HepG2 (cell line): ENCODE results near the gene TNFSF13. TPM values are rescaled to one million over a fixed set of nuclear protein-coding genes. Genes with fewer than 3 reads are reported as not detected.

Experiments
- ATAC-seq: fragments of 200-7000 bp; cut with Tn5 transposase; 3 replicates; pipeline ENCODE4 v1.9.1; 2020; ENCODE audit warnings: mild to moderate bottlenecking, moderate library complexity
- BruUV-seq: library from RNA; stranded (reverse); fragments of 400-500 nt; replicated peaks from 2 replicates; lab custom pipeline; 2021; lab: Mats Ljungman, UMichigan
- CTCF ChIA-PET: fragments of 300-600 bp; formaldehyde crosslinking; extraction: SDS; loops from one replicate; lab custom pipeline; 2021; ENCODE audit warnings: low total read pairs, inconsistent platforms, low intra/inter-chr PET ratio; lab: Yijun Ruan, JAX
- POLR2A ChIA-PET: fragments of 350-600 bp; sonication (Branson Sonifier 250); formaldehyde crosslinking; loops from one replicate; lab custom pipeline; 2020; ENCODE audit warnings: antibody characterized with exemption, inconsistent platforms; lab: Yijun Ruan, JAX
- DNase-seq: peaks from one replicate; pipeline ENCODE4 v3.0.0-alpha.2; 2015; ENCODE audit warnings: low spot score
- FAIRE-seq: peaks from 3 replicates; lab custom pipeline; 2011; peaks lifted over from hg19 to GRCh38; lab: Jason Lieb, UNC
- H2AFZ ChIP-seq: one replicate; pipeline ENCODE4 v1.6.1; 2011; ENCODE audit warnings: low read length, inconsistent platforms
- H3K27ac ChIP-seq: fragments of 300-600 bp; 3 replicates; pipeline ENCODE4 v1.8.0; 2011; ENCODE audit warnings: mixed run types, mild to moderate bottlenecking, mixed read lengths, low read length, inconsistent platforms; ENCODE audit not compliant: insufficient read depth; ENCODE audit errors: extremely low read length
- H3K27me3 ChIP-seq, 2 experiments: fragments of 200-600 bp in 1 of 2; 2 replicates in 1 of 2; 3 replicates in 1 of 2; pipeline versions ENCODE4 v1.6.0 to v1.8.0; 2011; ENCODE audit warnings: low read length in 2 of 2, mild to moderate bottlenecking in 2 of 2, moderate library complexity in 2 of 2, inconsistent platforms in 1 of 2; ENCODE audit not compliant: insufficient read depth in 2 of 2, control insufficient read depth in 1 of 2
- H3K36me3 ChIP-seq, 2 experiments: fragments of 200-600 bp in 1 of 2; replicated peaks in 1 of 2; 2 replicates in 1 of 2; 3 replicates in 1 of 2; pipeline versions ENCODE4 v1.5.1 to v1.8.0; 2011; ENCODE audit warnings: low read length in 2 of 2, inconsistent platforms in 1 of 2; ENCODE audit not compliant: insufficient read depth in 2 of 2, control insufficient read depth in 1 of 2
- H3K4me1 ChIP-seq: 2 replicates; pipeline ENCODE4 v1.5.1; 2012; ENCODE audit warnings: low read length, inconsistent platforms; ENCODE audit not compliant: insufficient read depth
- H3K4me2 ChIP-seq: 2 replicates; pipeline ENCODE4 v1.6.0; 2011; ENCODE audit warnings: low read depth, low read length, inconsistent platforms
- H3K4me3 ChIP-seq, 3 experiments: fragments of 200-600 bp in 1 of 3; sonication (generic), shearing (Covaris generic) in 1 of 3; replicated peaks in 1 of 3; 2 replicates each; pipeline ENCODE4 v1.5.1; 2011 to 2016; ENCODE audit warnings: low read length in 3 of 3, inconsistent platforms in 2 of 3, low read depth in 2 of 3, mild to moderate bottlenecking in 2 of 3, control low read depth in 1 of 3, mixed read lengths in 1 of 3; ENCODE audit not compliant: insufficient read depth in 1 of 3
- H3K79me2 ChIP-seq: one replicate; pipeline ENCODE4 v1.6.1; 2011; ENCODE audit warnings: low read length, inconsistent platforms; ENCODE audit not compliant: insufficient read depth
- H3K9ac ChIP-seq: 2 replicates; pipeline ENCODE4 v1.6.0; 2011; ENCODE audit warnings: mild to moderate bottlenecking, low read depth, low read length, inconsistent platforms; ENCODE audit not compliant: insufficient read depth
- H3K9me3 ChIP-seq: 2 replicates; pipeline ENCODE4 v1.5.1; 2012; ENCODE audit warnings: mild to moderate bottlenecking, low read length
- H4K20me1 ChIP-seq: 2 replicates; pipeline ENCODE4 v1.6.0; 2011; ENCODE audit warnings: inconsistent platforms, mild to moderate bottlenecking, low read length, moderate library complexity; ENCODE audit not compliant: insufficient read depth
- HMG20A ChIP-seq: IDR thresholded peaks from 2 replicates; pipeline ENCODE4 v1.6.1; 2016; ENCODE audit warnings: borderline replicate concordance
- LCORL ChIP-seq, 2 experiments: fragments of 450-650 bp in 1 of 2; sonication (generic) in 1 of 2; formaldehyde crosslinking in 1 of 2; IDR thresholded peaks; 2 replicates each; pipeline versions ENCODE4 v1.5.0 to v1.6.1; 2017 to 2020; ENCODE audit warnings: antibody characterized with exemption in 1 of 2, missing genetic modification reagents in 1 of 2
- NFRKB ChIP-seq: fragments of 450-650 bp; IDR thresholded peaks from 2 replicates; pipeline ENCODE4 v1.6.1; 2017
- POLR2A ChIP-seq, 2 experiments: IDR thresholded peaks; 2 replicates each; pipeline ENCODE4 v1.6.1; 2011; ENCODE audit warnings: low read depth in 2 of 2, low read length in 2 of 2, mild to moderate bottlenecking in 1 of 2, moderate library complexity in 1 of 2; ENCODE audit not compliant: insufficient read depth in 1 of 2
- TAF15 ChIP-seq: fragments of 200-400 bp; formaldehyde crosslinking; IDR thresholded peaks from one replicate; pipeline ENCODE4 v1.6.1; 2018; ENCODE audit warnings: mild to moderate bottlenecking, low read depth, low read length; ENCODE audit not compliant: poor library complexity, severe bottlenecking
- TGIF2 ChIP-seq: IDR thresholded peaks from 2 replicates; pipeline ENCODE4 v1.6.1; 2016; ENCODE audit warnings: control low read depth, missing compliant biosample characterization
- ZBTB21 ChIP-seq: sonication (generic); formaldehyde crosslinking; IDR thresholded peaks from 2 replicates; pipeline ENCODE4 v1.4.0; 2020; ENCODE audit warnings: missing genetic modification reagents
- ZFP36L1 ChIP-seq: sonication (generic); formaldehyde crosslinking; IDR thresholded peaks from 2 replicates; pipeline ENCODE4 v1.8.0; 2022; ENCODE audit warnings: mild to moderate bottlenecking, missing genetic modification reagents, moderate library complexity
- ZFX ChIP-seq: sonication (generic); formaldehyde crosslinking; IDR thresholded peaks from 2 replicates; pipeline ENCODE4 v1.4.0; 2020; ENCODE audit warnings: mild to moderate bottlenecking, low read depth, missing genetic modification reagents, moderate library complexity
- ZNF33A ChIP-seq: sonication (generic); formaldehyde crosslinking; IDR thresholded peaks from 2 replicates; pipeline ENCODE4 v1.5.1; 2020; ENCODE audit warnings: missing genetic modification reagents, mild to moderate bottlenecking, moderate library complexity, borderline replicate concordance
- ZNF468 ChIP-seq: sonication (generic); formaldehyde crosslinking; IDR thresholded peaks from 2 replicates; pipeline ENCODE4 v1.8.0; 2022; ENCODE audit warnings: mild to moderate bottlenecking, moderate library complexity, missing genetic modification reagents
- ZNF547 ChIP-seq: sonication (generic); formaldehyde crosslinking; IDR thresholded peaks from 2 replicates; pipeline ENCODE4 v1.5.1; 2020; ENCODE audit warnings: mild to moderate bottlenecking, missing genetic modification reagents
- WGBS: methylation state at CpG from one replicate; pipeline ENCODE4 v1.1.6; 2017; ENCODE audit warnings: low lambda C conversion rate; 5-methylcytosine and 5-hydroxymethylcytosine counted together
- in situ Hi-C: cut with HindIII; loops from 2 replicates; pipeline ENCODE4 v1.10.0; 2017; ENCODE audit warnings: low pct_unique_long_range_greater_than_20kb; ENCODE audit not compliant: extremely low pct_ligation_motif_present
- intact Hi-C: fragments of 100-400 bp; cut with micrococcal nuclease; formaldehyde crosslinking; loops from one replicate; pipeline ENCODE4 v1.10.0; 2022; ENCODE audit not compliant: unreplicated experiment
- polyA plus RNA-seq, 8 experiments: library from polyadenylated mRNA; depleted of rRNA in 3 of 8; stranded (reverse) in 7 of 8; unstranded in 1 of 8; fragments of >200 nt; fragmentation: Illumina TruSeq in 4 of 8; extraction: Trizol in 4 of 8; gene quantifications; 2 replicates each; pipeline versions ENCODE4 v1.2.1 to v1.2.3, GENCODE V29; 2011 to 2016; ENCODE audit warnings: low read depth in 4 of 8, missing spikeins in 1 of 8, mixed read lengths in 1 of 8; ENCODE audit not compliant: insufficient read depth in 1 of 8
- total RNA-seq, 5 experiments: library from RNA; depleted of rRNA; stranded (reverse); fragments of >200 nt; fragmentation: Illumina TruSeq; extraction: Trizol; gene quantifications; 2 replicates each; pipeline ENCODE4 v1.2.3, GENCODE V29; 2016; ENCODE audit warnings: low read depth in 1 of 5
- TF ChIP-seq, protein P1 (sequence below): sonication (generic); formaldehyde crosslinking; IDR thresholded peaks from 2 replicates; pipeline ENCODE4 v1.4.0; 2020; ENCODE audit warnings: mild to moderate bottlenecking, missing genetic modification reagents
- TF ChIP-seq, protein P2 (sequence below): sonication (generic); formaldehyde crosslinking; IDR thresholded peaks from 2 replicates; pipeline ENCODE4 v1.9.0; 2022; ENCODE audit warnings: missing genetic modification reagents, mild to moderate bottlenecking, borderline replicate concordance
- TF ChIP-seq, protein P3 (sequence below): sonication (generic); formaldehyde crosslinking; IDR thresholded peaks from 2 replicates; pipeline ENCODE4 v1.8.1; 2022; ENCODE audit warnings: mild to moderate bottlenecking, missing genetic modification reagents

The TNFSF13 gene
- total and polyA plus RNA-seq, 2 of the 13 experiments (the other 11 are each of a cell fraction or from before 2014, with no cell fraction given) = 2.5 to 3.3 TPM

DNA sequence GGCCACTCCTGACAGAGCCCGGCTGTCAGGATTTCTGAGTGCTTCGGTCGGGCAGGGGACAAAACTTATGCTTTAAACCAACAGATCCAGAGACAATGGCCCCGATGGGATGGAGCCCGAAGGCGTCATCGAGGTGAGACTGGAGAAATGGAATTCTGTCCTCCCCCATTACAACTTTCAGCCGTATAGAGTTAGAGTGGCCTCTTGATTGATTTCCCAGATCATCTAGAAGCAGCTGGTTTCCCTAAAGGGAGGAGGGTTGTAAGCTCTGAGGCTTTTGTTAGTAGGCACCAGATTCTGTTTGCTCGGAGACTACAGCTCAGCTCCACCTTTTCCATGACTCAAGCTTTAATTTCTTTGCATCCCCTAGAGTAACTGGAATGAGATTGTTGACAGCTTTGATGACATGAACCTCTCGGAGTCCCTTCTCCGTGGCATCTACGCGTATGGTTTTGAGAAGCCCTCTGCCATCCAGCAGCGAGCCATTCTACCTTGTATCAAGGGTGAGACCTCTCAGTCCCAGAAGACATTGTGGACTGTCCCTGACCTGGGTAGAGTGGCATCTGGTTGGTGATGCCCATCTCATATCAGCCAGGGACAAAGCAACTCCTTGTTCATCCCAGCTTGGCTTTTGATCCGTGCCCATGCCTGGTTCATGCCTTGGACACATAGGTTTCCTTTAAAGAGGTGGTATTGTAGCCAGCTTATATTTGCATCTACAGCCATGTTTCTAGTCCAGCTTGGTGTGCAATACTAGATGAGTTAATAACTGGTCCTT lies 15.8 kb downstream of the TNFSF13 start:
- H3K9ac ChIP-seq = peak overlapping the region; percentile 99
- peak overlapping the region; percentile 93 for H3K27ac ChIP-seq
- no peak for DNase-seq
- H3K36me3 ChIP-seq = peaks cover 14 to 72% of the 10 kb centered on the region in 2 experiments
- intact Hi-C loops (loop anchor here (5.0 kb wide), 1 partner anchor 113 kb away; the partner anchor contains the start of genes TP53 and WRAP53), in situ Hi-C loops (loop anchor here (10.0 kb wide), 1 partner anchor 270 kb away; no protein-coding TSS in a partner anchor)
- H3K27me3 ChIP-seq = no peaks in the 10 kb centered on the region; a peak in 1 of 5 replicates
- H3K9me3 ChIP-seq = no peaks in the 10 kb centered on the region
- no peak overlapping the region for H2AFZ ChIP-seq
- POLR2A ChIA-PET = interaction anchor here (0.7 to 3.3 kb wide), 14 partner anchors 10 to 263 kb away, joined by 3 to 51 read pairs (median 7); partner anchors contain the start of genes ATP1B2, FXR2, MPDU1 and POLR2A
- no peak for FAIRE-seq
- WGBS = 36% methylated on average over 8 of the region's 15 CpGs
- peaks cover 67% of the 10 kb centered on the region for H3K4me1 ChIP-seq
- ATAC-seq = no peak
- H3K79me2 ChIP-seq = peaks cover 44% of the 10 kb centered on the region
- no TSS peak for BruUV-seq
- H3K4me2 ChIP-seq = peak overlapping the region; percentile 84
- H3K4me3 ChIP-seq = peak overlapping the region; percentile 89 to 96 (median 94)
- CTCF ChIA-PET = no interaction called here
- peaks cover 59% of the 10 kb centered on the region for H4K20me1 ChIP-seq
- TF ChIP-seq POLR2A (IDR thresholded peaks at IDR 0.05; ENCODE audit: insufficient read depth in 1 of 2, low read depth in 2 of 2, low read length in 2 of 2) = peak; percentile 29 to 41; a peak in 2 of 4 replicates
- TF ChIP-seq, protein P1, sequence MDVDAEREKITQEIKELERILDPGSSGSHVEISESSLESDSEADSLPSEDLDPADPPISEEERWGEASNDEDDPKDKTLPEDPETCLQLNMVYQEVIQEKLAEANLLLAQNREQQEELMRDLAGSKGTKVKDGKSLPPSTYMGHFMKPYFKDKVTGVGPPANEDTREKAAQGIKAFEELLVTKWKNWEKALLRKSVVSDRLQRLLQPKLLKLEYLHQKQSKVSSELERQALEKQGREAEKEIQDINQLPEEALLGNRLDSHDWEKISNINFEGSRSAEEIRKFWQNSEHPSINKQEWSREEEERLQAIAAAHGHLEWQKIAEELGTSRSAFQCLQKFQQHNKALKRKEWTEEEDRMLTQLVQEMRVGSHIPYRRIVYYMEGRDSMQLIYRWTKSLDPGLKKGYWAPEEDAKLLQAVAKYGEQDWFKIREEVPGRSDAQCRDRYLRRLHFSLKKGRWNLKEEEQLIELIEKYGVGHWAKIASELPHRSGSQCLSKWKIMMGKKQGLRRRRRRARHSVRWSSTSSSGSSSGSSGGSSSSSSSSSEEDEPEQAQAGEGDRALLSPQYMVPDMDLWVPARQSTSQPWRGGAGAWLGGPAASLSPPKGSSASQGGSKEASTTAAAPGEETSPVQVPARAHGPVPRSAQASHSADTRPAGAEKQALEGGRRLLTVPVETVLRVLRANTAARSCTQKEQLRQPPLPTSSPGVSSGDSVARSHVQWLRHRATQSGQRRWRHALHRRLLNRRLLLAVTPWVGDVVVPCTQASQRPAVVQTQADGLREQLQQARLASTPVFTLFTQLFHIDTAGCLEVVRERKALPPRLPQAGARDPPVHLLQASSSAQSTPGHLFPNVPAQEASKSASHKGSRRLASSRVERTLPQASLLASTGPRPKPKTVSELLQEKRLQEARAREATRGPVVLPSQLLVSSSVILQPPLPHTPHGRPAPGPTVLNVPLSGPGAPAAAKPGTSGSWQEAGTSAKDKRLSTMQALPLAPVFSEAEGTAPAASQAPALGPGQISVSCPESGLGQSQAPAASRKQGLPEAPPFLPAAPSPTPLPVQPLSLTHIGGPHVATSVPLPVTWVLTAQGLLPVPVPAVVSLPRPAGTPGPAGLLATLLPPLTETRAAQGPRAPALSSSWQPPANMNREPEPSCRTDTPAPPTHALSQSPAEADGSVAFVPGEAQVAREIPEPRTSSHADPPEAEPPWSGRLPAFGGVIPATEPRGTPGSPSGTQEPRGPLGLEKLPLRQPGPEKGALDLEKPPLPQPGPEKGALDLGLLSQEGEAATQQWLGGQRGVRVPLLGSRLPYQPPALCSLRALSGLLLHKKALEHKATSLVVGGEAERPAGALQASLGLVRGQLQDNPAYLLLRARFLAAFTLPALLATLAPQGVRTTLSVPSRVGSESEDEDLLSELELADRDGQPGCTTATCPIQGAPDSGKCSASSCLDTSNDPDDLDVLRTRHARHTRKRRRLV = 0 out of 2 replicates have a peak, but pooled peaks have one; percentile 31
- no peak for TF ChIP-seq LCORL (IDR thresholded peaks at IDR 0.05)
- 0 out of 2 replicates have a peak, but pooled peaks have one; percentile 13 for TF ChIP-seq LCORL (CRISPR knock-in tag; IDR thresholded peaks at IDR 0.05)
- 0 out of 2 replicates have a peak, but pooled peaks have one; percentile 41 for TF ChIP-seq ZFP36L1 (CRISPR knock-in tag)
- TF ChIP-seq, protein P2, sequence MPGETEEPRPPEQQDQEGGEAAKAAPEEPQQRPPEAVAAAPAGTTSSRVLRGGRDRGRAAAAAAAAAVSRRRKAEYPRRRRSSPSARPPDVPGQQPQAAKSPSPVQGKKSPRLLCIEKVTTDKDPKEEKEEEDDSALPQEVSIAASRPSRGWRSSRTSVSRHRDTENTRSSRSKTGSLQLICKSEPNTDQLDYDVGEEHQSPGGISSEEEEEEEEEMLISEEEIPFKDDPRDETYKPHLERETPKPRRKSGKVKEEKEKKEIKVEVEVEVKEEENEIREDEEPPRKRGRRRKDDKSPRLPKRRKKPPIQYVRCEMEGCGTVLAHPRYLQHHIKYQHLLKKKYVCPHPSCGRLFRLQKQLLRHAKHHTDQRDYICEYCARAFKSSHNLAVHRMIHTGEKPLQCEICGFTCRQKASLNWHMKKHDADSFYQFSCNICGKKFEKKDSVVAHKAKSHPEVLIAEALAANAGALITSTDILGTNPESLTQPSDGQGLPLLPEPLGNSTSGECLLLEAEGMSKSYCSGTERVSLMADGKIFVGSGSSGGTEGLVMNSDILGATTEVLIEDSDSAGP (CRISPR knock-in tag) = 0 out of 2 replicates have a peak, but pooled peaks have one; percentile 5
- TF ChIP-seq, protein P3, sequence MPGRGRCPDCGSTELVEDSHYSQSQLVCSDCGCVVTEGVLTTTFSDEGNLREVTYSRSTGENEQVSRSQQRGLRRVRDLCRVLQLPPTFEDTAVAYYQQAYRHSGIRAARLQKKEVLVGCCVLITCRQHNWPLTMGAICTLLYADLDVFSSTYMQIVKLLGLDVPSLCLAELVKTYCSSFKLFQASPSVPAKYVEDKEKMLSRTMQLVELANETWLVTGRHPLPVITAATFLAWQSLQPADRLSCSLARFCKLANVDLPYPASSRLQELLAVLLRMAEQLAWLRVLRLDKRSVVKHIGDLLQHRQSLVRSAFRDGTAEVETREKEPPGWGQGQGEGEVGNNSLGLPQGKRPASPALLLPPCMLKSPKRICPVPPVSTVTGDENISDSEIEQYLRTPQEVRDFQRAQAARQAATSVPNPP (CRISPR knock-in tag) = no peak
- TF ChIP-seq TGIF2 (CRISPR knock-in tag) = no peak
- no peak for TF ChIP-seq ZNF547 (CRISPR knock-in tag)
- TF ChIP-seq HMG20A = no peak
- TF ChIP-seq ZBTB21 (CRISPR knock-in tag) = no peak
- TF ChIP-seq TAF15 = no peak
- TF ChIP-seq ZNF468 = no peak
- TF ChIP-seq ZNF33A (CRISPR knock-in tag) = no peak
- TF ChIP-seq NFRKB = no peak
- no peak for TF ChIP-seq ZFX (CRISPR knock-in tag)
